NCI-H1048 (cell line): Measurements from ENCODE around the gene SORBS1.
A peak's percentile ranks its signal among the peaks of the same experiment; 100 is the strongest.

Experiments used
- DNase-seq: peaks from one replicate; lab custom pipeline; 2025; lab: John Stamatoyannopoulos, UW

SORBS1 gene

DNA sequence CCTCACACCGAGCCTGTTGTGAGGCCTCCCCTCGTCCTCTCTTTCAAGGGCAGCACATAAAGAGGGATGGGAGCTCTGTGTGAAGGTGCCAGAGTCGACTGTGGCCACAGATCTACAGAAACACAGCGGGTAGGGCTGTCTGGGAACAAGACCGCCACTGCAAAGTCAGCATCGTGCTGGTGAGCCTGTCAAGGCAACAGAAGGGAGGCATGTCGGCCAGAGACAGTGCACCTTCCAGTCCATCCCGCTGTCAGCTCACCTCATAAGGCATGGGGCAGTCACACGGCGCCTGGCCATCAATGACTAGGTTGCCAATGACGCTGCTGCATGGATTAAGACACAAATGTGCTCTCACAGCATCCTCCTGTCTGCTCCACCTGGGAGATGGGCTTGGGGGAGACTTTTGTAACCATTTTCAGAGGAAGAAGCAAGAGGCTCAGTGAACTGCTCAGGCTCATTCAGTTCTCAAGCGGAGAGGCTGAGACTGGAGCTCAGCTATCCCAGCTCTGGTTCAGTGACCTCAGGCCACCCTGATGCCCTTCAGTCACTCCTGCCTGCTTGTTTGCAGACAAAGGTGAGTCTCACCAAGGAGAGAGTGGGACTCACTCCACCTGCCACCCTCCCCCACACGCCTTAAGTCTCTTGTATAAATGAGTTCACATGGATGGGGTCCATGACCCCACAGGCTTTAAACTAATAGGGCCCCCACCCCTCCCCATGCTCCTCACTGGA is 125.5 kb downstream of the SORBS1 start:
- no peak for DNase-seq

DNA sequence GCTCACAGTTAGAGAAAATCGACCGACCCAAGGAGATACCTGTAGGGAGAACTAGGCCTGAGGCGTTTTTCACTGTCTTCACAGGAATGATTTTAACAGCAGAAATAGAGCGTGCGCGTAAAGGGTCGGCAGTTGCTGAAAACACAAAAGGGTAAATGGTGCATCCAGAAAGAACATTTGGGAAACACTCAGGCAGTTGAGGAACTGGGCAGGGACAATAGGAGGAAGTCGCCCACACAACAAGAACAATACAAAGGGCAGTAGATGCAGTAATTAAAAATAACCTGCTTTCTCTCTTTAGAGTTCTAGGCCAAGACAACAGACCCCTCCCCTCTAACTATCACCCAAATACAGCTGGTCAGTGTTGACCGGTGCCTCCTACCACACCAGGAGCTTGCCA is 126.6 kb downstream of the SORBS1 start:
- no peak for DNase-seq

DNA sequence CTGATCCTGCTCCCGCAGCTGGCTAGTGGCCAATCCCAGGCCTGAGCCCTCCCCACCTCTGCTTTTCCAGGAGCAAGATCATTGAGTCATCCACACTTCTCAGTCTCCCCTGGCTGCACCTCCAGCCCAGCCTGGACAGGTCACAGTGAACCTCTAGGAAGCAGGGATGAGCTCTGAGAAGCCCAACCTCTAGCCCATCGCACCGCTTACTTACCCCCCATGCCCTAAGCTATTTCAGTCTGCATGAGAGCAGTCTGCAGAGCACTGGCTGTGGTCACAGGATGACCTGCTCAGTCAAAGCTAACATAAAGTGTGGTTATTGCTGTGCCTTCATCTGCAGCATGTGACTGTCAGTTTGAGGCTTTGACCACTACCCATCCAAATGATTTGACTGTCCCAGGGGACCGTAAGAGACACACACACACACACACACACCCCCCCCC is 129.2 kb downstream of the SORBS1 start:
- DNase-seq = no peak

DNA sequence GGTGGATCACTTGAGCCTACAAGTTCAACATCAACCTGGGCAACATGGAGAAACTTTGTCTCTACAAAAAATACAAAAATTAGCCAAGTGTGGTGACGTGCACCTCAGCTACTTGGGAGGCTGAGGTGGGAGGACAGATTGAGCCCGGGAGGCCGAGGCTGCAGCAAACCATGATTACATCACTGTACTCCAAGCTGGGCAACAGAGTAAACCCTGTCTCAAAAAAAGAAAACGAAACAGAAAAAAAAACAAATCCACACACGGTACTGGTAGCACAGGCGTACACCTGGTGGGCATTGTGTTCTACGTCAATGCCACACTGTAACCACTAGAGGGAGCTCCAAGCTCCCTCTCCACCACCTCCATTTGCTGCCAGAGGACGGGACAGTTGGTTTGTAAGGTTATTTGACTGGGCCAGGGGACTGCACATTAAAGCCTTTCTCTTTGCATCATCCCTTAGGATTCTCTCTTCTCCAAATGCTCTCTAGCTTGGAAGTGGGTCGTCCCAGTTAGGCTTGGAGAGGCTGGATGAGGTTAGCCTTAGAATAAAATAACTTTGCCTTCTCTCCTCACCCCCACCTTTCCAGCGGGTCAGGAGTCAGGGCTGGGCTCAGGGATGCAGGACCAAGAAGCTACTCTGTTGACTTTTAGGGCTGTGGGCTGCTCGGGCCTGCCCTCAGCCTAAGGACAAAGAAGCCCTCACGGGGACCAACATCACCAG is 130.8 kb downstream of the SORBS1 start:
- peak; percentile 37 for DNase-seq

DNA sequence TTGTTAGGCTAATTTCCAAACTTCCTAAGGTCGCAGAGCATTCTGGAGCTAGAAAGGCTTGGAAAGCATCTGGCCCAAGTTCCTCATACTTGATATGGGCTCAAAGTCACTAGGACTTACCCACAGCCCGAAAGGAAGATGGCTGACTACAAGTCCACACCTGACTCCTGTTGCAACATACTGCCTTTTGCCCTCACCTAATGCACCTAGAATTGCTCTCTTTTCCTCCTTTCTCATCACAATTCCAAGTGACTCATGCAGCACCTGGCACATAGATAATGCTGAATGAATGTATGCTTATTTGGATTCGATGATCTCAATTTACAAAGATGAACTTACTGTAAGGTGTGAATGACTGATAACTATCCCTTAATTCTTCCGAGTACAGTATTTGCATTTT is 131.5 kb downstream of the SORBS1 start:
- DNase-seq = no peak

DNA sequence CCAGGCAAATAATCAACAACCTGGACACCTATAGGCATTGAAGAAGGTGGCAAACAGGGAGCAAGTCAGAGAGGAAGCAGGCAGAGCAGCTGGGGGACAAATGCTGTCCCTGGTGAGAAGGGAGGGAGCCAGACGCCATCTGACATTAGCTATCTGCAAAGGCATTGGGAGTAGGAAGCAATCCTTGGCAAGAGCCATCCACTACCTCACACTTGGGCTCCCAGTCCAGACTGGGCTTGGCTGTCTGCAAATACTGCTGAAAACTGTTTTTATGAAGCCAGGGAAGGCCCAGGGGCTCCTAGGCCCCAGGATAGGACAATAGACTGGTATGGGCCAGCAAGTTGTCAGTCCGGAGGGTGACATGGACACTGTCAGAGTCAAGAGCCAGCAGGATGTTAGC is 132.5 kb downstream of the SORBS1 start:
- DNase-seq = no peak

DNA sequence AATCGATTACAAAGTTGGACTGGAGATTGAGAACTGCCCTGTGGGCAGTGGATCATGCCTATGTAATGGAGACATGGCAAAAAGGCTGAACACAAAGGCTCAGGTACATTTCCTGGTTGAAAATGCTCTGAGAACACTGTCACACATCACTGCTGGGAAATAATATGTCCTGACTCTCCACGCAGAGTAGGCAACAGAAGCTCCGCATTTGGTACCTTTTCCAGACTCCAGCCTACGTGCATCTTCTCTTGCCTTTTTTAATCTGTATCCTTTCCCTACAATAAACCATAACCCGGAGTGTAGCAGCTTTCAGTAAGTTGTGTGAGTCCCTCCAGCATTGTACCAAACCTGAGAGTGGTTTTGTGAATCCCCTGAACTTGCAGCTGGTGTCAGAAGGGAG is 134.7 kb downstream of the SORBS1 start:
- no peak for DNase-seq

DNA sequence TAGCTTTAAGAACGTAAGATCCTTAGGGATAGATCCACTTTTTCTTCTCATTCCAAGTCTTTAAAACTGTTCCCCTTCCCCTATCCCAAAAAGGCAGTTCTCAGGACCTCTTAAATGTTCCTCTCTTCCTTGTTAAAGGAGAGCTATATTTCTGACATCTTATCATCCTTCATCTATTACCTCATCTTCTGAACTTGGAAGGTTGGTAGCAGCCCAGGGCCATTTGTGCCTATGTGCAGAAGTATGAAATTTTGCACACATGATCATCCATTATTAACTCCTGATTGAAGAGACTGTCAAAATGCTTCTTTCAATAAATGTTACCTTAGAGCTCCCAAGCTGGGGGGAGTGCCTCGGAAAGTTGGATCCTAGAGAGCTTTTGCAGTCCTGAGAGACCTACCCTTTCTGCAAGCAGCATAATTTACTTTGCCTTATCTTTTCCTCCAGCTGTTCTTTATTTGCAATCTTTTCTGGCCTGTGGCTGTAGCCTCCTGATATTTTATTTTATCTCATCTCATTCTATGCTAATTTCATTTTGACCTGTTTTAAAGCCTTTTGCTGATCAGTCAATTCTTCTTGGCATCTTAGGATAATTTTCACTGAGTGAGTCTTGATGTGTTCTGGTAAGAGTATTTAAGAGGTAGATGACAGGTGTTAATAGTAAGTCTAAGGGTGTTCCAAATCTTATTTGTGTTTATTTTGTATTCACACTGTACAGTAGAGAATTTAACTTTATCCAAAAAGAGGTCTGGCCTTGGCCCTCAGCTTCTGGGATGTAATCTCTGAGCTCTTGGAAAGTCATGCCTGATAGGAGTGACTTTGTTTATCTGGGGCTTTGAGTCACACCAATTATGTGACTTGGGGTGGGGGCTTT is 135.3 kb downstream of the SORBS1 start:
- no peak for DNase-seq

DNA sequence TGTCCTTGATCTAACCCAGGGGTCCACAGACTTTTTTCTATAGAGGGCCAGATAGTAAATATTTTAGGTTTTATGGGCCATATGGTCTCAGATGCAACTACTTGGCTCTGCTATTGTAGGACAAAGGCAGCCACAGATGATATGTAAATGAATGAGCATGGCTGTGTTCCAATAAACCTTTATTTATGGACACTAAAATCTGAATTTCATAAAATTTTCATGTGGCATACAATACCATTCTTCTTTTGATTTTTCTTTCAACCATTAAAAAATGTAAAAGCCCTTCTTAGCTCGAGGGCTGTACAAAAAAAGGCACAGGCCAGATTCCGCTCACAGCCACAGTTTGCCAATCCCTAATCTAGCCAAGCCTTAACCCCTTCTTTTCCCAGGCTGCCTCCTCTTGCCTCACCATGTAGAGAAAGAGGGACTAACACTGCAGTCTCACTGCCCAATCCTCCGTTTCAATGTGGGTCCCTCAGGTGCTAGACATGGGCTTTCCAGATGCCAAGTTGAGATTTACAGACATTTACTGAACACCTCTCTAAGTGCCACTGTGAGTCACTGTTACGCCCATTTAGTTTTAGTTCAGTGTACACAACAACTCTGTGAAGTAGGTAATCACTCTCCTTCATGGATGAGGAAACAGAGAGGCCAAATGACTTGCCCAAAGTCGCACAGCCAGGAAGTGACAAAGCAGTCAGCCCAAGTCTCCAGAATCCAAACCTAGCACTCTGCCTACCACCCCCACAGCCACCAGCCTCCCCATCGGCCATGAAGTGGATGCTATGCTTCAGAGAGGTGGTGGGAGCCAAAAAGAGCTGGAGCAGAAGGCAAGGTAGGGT is 137.8 kb downstream of the SORBS1 start:
- no peak for DNase-seq

DNA sequence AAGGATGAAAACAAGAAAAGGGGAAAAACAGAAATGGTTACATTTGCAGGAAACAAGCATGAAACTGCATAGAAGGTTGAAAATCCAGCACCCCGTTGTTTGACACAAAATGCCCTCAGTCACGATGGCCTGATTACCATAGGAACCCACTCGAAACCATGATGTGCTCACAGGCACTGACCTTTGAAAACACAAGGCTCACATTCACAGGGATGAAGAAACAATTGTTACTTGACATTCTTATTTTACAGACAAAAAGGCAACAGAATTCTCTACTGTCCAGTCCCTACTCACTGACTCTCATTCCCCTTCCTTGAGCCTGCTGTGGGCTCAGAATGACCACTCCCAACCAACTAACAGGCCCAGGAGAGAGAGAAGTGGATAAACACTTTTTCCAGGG is 138.9 kb downstream of the SORBS1 start:
- no peak for DNase-seq

DNA sequence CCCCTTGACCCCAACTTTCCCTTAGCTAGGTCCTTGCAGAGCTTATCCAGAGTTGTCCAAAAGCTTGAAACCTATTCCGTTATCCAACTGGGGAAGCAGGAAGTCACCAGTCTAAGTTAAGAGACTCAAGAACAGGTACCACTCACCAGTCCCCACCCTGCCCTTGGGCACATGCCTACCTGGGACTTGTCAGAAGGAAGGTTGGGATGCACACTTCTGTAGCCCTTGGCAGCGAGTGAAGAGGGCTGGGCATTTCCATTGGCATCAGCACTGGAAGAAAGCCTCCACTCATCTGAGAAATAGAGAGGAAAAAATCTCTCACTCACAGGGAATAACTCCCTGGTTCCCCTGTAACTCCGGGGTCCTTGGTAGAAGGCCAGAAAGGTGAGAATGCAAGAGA is 139.4 kb downstream of the SORBS1 start:
- DNase-seq = no peak

DNA sequence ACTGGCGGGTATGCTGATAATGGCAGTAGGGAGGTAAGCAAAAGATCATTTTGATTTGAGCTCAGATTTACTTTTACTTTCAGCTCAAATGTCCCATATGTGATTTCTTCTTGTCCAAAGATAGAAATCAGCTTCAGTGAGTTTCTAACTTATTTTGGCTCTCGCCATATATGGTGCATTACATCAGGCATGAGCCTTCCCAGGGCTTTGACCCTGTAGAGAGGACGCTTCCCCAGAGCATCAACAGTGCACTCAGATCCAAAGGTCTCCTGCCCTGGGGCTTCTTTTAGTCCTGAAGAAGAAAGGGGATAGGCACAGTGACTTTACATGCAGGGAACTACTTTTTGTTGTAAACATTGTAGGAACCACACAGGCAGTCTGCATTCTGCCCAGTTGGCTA is 141.8 kb downstream of the SORBS1 start:
- no peak for DNase-seq

DNA sequence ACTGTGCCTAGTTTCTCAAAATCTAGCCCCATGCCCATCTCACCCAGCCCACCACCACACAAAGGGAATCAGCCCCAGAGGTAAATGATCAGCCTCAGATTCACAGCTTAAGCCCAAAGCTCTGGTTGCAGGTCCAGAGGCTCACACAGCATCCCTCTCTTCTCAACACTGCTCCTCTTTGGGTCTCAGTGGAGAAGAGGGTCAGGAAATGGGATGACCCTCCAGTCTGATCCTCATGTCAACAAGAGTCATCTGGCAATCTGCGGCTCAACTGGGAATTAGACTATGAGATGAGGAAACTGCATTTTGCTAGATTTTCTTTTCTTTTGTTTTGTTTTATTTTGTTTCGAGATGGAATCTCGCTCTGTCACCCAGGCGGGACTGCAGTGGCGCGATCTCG is 144.2 kb downstream of the SORBS1 start:
- DNase-seq = no peak

DNA sequence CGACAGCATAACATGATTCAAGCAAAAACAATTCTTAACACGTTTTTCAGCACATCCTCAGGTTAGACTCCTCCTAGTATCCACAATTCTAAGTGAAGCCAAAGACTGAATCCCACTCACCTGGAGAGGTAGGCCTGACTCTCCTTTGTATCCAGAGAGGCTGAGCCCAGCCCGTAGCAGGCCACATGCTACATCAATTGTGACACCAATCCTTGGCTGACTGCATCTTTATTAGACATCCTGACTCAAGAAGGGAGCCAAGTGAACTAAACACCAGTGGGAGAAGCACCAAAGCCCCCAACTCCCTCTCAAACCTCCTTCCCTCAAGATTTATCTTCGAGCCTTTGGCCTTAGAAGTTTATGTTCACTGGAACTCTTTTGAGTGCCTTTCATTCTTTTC is 144.9 kb downstream of the SORBS1 start:
- DNase-seq = no peak

DNA sequence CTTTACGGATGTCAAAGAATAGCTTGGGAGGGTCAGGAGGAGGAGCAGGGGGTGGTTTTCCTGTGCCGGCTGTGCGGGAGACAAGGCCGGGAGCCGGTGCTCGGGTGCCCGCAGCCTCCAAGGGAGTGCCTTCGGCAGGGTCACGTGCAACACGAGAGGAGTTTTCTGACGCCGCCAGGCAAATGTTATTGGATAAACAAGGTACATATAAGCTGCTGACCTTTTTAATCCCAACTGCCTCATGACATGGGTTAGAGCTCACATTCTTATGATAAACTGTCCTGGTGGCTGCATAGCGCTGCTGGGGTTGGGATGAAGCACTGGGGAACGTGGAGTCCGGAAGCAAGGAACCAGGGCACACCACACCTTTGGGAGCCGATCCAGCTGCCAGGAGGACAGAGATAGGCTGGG is 145.5 kb downstream of the SORBS1 start:
- no peak for DNase-seq

DNA sequence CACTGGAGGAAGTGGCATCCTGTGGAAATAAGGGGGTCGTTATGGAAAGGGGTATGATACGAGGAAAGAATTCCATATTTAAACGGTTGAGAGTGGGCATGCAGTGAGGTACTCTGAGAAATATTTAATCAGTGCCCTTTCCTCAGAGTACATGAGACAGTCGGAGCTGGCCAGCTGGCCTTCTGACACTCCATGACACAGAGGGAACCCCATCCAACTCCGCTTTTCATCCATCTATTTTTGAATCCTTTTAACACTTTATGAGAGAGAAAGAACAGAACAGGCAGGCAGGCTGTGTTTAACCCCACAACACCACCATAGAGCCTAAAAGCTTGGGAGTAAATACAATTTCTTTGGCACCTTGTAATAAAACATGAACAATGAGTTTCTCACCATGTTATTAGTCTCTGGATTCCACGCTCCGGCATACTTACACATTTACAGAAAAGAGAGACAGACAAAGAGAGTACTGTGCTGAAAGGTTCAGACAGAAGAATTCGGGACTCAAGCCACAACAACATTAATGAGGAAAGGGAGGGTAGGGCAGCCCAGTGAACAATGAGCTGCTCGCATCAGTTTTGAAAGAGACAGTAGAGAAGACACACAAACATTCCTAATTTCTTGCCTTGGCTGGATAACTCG is 146.2 kb downstream of the SORBS1 start:
- DNase-seq = no peak

DNA sequence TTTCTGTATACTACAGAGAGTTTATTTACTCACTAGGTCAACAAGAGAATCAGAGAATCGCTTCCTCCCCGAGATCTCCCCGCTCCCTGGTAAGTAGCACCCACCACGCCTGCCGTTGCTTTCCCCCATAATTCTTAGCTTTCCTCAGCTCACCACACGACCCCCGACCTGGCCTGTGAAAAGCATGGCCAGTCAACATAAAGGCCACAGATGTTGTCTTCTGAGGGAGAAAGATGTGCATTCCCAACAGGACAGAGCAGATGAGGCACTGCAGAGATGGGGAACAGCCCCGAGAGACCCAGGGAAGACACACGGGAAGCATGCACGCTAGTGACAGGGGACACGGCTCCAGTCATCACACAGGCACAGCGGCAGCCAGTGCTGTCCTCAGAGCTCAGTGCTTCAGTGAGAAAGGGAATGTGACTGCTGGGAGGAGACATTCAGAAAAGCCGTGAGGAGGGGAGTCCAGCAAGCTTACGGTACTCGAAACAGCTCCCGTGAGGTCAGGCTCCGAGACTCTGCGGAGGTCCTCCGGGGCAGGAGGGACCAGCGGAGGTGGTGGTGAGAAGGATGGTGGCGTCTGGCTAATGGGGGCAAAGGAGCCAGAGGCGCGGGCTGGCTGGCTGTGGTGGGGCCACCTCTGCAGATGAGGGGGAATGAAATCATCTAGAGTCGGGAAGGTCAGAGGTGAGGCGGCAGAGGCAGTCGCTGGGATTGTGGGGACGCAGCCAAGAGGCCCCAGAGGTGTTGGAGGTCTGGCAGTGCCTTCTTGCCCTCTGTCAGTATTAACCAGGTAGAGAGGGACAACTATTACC is 146.9 kb downstream of the SORBS1 start:
- no peak for DNase-seq

DNA sequence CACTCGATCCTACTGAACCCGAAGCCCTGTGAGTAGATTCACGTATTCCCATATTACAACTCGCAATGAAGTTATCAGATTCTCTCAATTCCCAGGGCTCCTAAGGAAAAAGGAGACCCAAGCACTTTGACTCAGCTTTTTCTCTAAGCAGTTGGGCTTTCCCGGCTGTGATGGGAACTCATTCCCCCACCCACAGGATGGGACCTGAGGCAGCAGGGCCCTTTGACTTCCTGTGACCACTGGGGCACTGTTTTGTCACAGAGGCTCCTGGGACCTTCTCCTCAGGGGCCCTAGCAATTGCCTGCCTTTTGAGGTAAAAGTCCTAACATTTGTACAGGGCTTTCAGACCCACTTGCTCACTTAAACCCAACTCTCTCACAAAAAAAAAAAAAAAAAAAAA is 147.6 kb downstream of the SORBS1 start:
- no peak for DNase-seq

DNA sequence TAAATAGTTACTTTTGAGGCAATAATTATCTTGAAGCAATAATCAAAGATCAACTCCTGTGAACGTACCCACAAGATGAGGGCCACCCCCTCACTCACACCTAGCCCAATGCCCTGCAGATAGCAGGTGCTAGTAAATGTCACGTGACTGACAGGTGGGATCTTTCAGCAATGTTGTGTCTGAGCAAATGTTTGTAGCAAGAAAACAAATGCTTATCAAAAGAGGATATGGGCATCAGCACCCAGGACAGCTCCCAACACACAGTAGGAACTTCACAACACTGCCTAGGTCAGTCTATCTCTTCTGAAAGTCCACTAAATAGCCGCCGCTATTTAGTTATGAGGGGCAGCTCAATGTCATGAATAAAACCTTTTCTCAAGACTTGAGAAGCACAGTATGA is 149.5 kb downstream of the SORBS1 start:
- no peak for DNase-seq
